ENCODE results near the gene DPH6. TPM values are rescaled to one million over a fixed set of nuclear protein-coding genes. Genes with fewer than 3 reads are reported as not detected.
"Not testable (repeated sequence)": the region's sequence is repeated elsewhere in the genome, so short reads cannot be mapped to it uniquely, and the experiment has no call there.

Gene DPH6
- polyA plus RNA-seq, 2 donors = 6.8 to 10.7 TPM

DNA sequence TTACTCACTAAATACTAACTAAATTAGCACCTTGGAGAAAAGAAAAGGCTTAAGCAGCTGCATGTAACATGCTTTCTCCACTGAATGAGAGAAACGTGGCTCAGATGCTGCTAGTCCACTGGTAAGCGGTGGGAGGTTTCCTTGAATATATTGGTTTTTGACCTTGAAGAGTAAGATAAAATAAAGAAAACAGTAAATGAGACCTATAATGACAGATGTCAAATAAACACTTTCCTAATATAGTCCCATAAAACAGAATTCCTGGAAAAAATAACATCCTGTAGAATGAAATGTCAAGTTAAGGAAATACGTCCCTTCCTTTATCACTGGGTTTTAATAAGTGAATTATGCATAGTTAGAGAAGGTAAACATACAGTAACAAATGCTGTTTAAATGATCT is 215.0 kb downstream of the DPH6 start:
- WGBS, 2 donors = 78 to 83% methylated on average over 3 of the region's 3 CpGs
- Histone ChIP-seq H3K27me3 (ENCODE audit: control insufficient read depth in 1 of 2, insufficient read depth in 2 of 2, low read length in 2 of 2) (no peaks in the 10 kb centered on the region), H3K36me3 (ENCODE audit: control insufficient read depth in 2 of 2, insufficient read depth in 2 of 2, low read length in 1 of 2) (no peaks in the 10 kb centered on the region), H3K4me1 (ENCODE audit: control insufficient read depth in 2 of 2, insufficient read depth in 2 of 2, low read length in 1 of 2) (no peaks in the 10 kb centered on the region), H3K27ac (ENCODE audit: low read depth in 2 of 2, low read length in 1 of 2) (no peak overlapping the region), H3K4me3 (ENCODE audit: low read depth in 1 of 2, low read length in 2 of 2) (no peak overlapping the region), H3K9me3 (ENCODE audit: control insufficient read depth in 2 of 2, insufficient read depth in 1 of 2, low read depth in 1 of 2, low read length in 1 of 2) (no peaks in the 10 kb centered on the region)

DNA sequence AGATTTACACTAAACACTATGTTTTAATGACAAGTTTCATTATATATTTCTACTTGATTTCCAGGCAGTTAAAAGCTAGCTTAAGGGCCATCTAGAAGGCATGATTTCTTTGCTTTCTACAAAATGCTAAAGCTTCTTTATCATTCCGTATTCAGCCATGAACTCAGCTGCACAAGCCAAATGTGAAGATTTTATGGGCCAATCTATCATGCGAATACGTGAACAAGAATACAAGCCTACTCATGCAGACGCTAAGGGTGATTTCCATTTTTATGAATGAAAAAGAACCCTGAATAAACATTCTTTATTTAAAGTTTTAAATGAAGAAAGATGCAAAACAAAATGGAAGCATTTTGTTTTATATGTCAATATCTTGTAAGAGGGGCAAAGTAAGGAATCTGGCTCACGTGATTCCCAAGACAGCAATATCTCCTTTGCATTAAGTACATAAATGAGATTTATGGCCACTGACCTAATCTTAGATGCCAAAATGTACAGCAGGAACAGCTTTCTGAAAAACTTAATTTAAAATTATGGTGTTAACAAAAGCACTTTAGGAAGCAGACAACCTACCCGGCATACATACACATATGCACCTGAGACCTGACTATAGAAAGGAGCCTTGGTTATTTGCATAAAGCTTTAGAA is 215.8 kb downstream of the DPH6 start:
- H3K36me3 ChIP-seq (ENCODE audit: control insufficient read depth in 2 of 2, insufficient read depth in 2 of 2, low read length in 1 of 2) = no peaks in the 10 kb centered on the region
- no peak overlapping the region for H3K4me3 ChIP-seq (ENCODE audit: low read depth in 1 of 2, low read length in 2 of 2)
- no peak overlapping the region for H3K27ac ChIP-seq (ENCODE audit: low read depth in 2 of 2, low read length in 1 of 2)
- H3K9me3 ChIP-seq (ENCODE audit: control insufficient read depth in 2 of 2, insufficient read depth in 1 of 2, low read depth in 1 of 2, low read length in 1 of 2) = no peaks in the 10 kb centered on the region
- no peaks in the 10 kb centered on the region for H3K27me3 ChIP-seq (ENCODE audit: control insufficient read depth in 1 of 2, insufficient read depth in 2 of 2, low read length in 2 of 2)
- no peaks in the 10 kb centered on the region for H3K4me1 ChIP-seq (ENCODE audit: control insufficient read depth in 2 of 2, insufficient read depth in 2 of 2, low read length in 1 of 2)
- 54 to 68% methylated on average over 6 of the region's 6 CpGs for WGBS, 2 donors

DNA sequence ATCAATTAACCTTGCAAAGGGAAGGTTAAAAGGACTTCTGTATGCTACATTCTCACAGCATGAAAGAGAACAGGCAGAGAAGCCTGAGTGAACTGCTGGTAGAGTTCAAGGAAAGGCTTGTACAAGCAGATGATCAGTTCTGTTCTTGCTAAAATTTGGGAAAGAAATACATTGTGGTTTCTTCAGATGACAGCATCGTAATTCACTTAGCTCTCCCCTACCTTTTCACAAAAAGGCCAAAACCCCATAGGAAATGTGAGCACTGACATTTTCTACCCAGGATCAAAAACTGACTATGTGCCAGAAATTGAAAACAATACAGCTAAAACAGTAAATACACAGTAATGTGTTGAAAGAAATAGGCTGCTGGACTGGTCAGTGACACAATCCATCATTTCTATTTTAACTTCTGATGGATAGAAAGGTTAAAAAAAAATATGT is 216.4 kb downstream of the DPH6 start:
- no peaks in the 10 kb centered on the region for H3K4me1 ChIP-seq (ENCODE audit: control insufficient read depth in 2 of 2, insufficient read depth in 2 of 2, low read length in 1 of 2)
- no peaks in the 10 kb centered on the region for H3K9me3 ChIP-seq (ENCODE audit: control insufficient read depth in 2 of 2, insufficient read depth in 1 of 2, low read depth in 1 of 2, low read length in 1 of 2)
- 40 to 64% methylated on average over 1 of the region's 1 CpG for WGBS, 2 donors
- H3K27me3 ChIP-seq (ENCODE audit: control insufficient read depth in 1 of 2, insufficient read depth in 2 of 2, low read length in 2 of 2) = no peaks in the 10 kb centered on the region
- H3K36me3 ChIP-seq (ENCODE audit: control insufficient read depth in 2 of 2, insufficient read depth in 2 of 2, low read length in 1 of 2) = no peaks in the 10 kb centered on the region
- H3K27ac ChIP-seq (ENCODE audit: low read depth in 2 of 2, low read length in 1 of 2) = no peak overlapping the region
- no peak overlapping the region for H3K4me3 ChIP-seq (ENCODE audit: low read depth in 1 of 2, low read length in 2 of 2)

DNA sequence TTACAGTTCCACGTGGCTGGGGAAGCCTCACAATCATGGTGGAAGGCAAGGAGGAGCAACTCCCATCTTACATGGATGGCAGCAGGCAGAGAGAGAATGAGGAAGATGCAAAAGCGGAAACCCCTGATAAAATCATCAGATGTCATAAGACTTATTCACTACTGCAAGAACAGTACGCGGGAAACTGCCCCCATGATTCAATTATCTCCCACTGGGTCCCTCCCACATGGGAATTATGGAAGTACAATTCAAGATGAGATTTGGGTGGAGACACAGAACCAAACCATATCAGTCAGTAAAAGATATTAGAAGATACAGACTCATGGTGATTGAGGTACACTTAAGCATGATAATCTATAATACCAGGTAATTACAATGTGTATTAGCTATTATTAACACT is 217.1 kb downstream of the DPH6 start:
- not testable (repeated sequence) for H3K4me1 ChIP-seq (ENCODE audit: control insufficient read depth in 2 of 2, insufficient read depth in 2 of 2, low read length in 1 of 2); H3K27me3 ChIP-seq (ENCODE audit: control insufficient read depth in 1 of 2, insufficient read depth in 2 of 2, low read length in 2 of 2); H3K27ac ChIP-seq (ENCODE audit: low read depth in 2 of 2, low read length in 1 of 2); H3K36me3 ChIP-seq (ENCODE audit: control insufficient read depth in 2 of 2, insufficient read depth in 2 of 2, low read length in 1 of 2); H3K4me3 ChIP-seq (ENCODE audit: low read depth in 1 of 2, low read length in 2 of 2); H3K9me3 ChIP-seq (ENCODE audit: control insufficient read depth in 2 of 2, insufficient read depth in 1 of 2, low read depth in 1 of 2, low read length in 1 of 2)
- 90 to 92% methylated on average over 4 of the region's 4 CpGs for WGBS, 2 donors

- 71 to 82% methylated on average over 2 of the region's 2 CpGs for WGBS, 2 donors
- no peak overlapping the region for H3K27ac ChIP-seq (ENCODE audit: low read depth in 2 of 2, low read length in 1 of 2)
- H3K4me3 ChIP-seq (ENCODE audit: low read depth in 1 of 2, low read length in 2 of 2) = no peak overlapping the region
- no peaks in the 10 kb centered on the region for H3K36me3 ChIP-seq (ENCODE audit: control insufficient read depth in 2 of 2, insufficient read depth in 2 of 2, low read length in 1 of 2)
- H3K4me1 ChIP-seq (ENCODE audit: control insufficient read depth in 2 of 2, insufficient read depth in 2 of 2, low read length in 1 of 2) = no peaks in the 10 kb centered on the region
- no peaks in the 10 kb centered on the region for H3K9me3 ChIP-seq (ENCODE audit: control insufficient read depth in 2 of 2, insufficient read depth in 1 of 2, low read depth in 1 of 2, low read length in 1 of 2)
- no peaks in the 10 kb centered on the region for H3K27me3 ChIP-seq (ENCODE audit: control insufficient read depth in 1 of 2, insufficient read depth in 2 of 2, low read length in 2 of 2)
These were observed 218.2 kb downstream of the DPH6 start for GRCh38 chr15:35327789-35328188.

DNA sequence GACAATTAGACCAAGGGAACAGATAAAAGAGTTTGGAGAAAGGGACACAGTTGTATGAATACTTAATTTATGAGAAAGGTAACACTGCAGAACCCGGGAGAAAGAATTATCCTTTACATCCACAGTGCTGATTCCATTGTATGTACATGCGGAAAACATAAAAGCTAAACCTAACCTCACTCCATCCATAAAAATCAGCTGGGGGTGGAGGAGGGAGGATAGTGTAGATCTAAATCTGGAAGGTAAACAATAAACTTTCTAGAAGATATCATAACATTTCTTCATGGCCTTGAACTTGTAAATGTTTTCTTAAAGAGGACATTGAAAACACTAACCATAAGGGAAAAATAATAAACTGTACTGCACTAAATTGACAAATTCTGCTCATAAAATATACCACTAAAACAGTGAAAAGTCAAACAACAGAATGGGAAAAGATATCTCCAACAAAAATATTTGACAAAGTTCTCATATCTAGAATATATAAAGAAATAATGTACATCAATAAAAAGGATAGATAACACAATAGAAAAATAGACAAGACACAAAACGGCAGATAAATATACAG is 220.5 kb downstream of the DPH6 start:
- no peaks in the 10 kb centered on the region for H3K4me1 ChIP-seq (ENCODE audit: control insufficient read depth in 2 of 2, insufficient read depth in 2 of 2, low read length in 1 of 2)
- H3K27me3 ChIP-seq (ENCODE audit: control insufficient read depth in 1 of 2, insufficient read depth in 2 of 2, low read length in 2 of 2) = no peaks in the 10 kb centered on the region
- no peak overlapping the region for H3K27ac ChIP-seq (ENCODE audit: low read depth in 2 of 2, low read length in 1 of 2)
- no peaks in the 10 kb centered on the region for H3K36me3 ChIP-seq (ENCODE audit: control insufficient read depth in 2 of 2, insufficient read depth in 2 of 2, low read length in 1 of 2)
- H3K4me3 ChIP-seq (ENCODE audit: low read depth in 1 of 2, low read length in 2 of 2) = no peak overlapping the region
- H3K9me3 ChIP-seq (ENCODE audit: control insufficient read depth in 2 of 2, insufficient read depth in 1 of 2, low read depth in 1 of 2, low read length in 1 of 2) = no peaks in the 10 kb centered on the region
- 84 to 91% methylated on average over 3 of the region's 3 CpGs for WGBS, 2 donors

GRCh38 chr15:35323141-35323540 is 222.8 kb downstream of the DPH6 start:
- Histone ChIP-seq H3K4me3 (ENCODE audit: low read depth in 1 of 2, low read length in 2 of 2) (no peak overlapping the region), H3K27me3 (ENCODE audit: control insufficient read depth in 1 of 2, insufficient read depth in 2 of 2, low read length in 2 of 2) (no peaks in the 10 kb centered on the region), H3K4me1 (ENCODE audit: control insufficient read depth in 2 of 2, insufficient read depth in 2 of 2, low read length in 1 of 2) (no peaks in the 10 kb centered on the region), H3K27ac (ENCODE audit: low read depth in 2 of 2, low read length in 1 of 2) (no peak overlapping the region), H3K36me3 (ENCODE audit: control insufficient read depth in 2 of 2, insufficient read depth in 2 of 2, low read length in 1 of 2) (no peaks in the 10 kb centered on the region), H3K9me3 (ENCODE audit: control insufficient read depth in 2 of 2, insufficient read depth in 1 of 2, low read depth in 1 of 2, low read length in 1 of 2) (no peaks in the 10 kb centered on the region)

DNA sequence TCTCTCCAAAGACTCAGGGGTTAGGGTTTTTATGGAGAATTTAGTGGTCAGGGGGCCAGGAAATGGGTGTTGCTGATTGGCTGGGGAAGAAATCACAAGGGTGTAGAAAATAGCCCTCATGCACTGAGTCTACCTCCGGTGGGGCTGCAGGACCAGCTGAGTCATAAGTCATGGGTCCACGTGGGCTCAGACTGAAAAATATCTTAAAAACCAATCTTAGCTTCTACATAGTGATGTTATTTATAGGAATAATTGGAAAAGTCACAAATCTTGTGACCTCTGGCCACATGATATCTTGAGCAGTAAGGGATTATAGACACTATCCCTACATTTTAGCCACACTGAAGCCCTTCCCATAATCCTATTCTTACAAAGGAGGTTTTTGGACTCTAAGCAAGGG is 224.0 kb downstream of the DPH6 start:
- no peak overlapping the region for H3K27ac ChIP-seq (ENCODE audit: low read depth in 2 of 2, low read length in 1 of 2)
- no peaks in the 10 kb centered on the region for H3K4me1 ChIP-seq (ENCODE audit: control insufficient read depth in 2 of 2, insufficient read depth in 2 of 2, low read length in 1 of 2)
- H3K9me3 ChIP-seq (ENCODE audit: control insufficient read depth in 2 of 2, insufficient read depth in 1 of 2, low read depth in 1 of 2, low read length in 1 of 2) = no peaks in the 10 kb centered on the region
- H3K4me3 ChIP-seq (ENCODE audit: low read depth in 1 of 2, low read length in 2 of 2) = no peak overlapping the region
- no peaks in the 10 kb centered on the region for H3K36me3 ChIP-seq (ENCODE audit: control insufficient read depth in 2 of 2, insufficient read depth in 2 of 2, low read length in 1 of 2)
- WGBS, 2 donors = 84 to 86% methylated on average over 2 of the region's 2 CpGs
- no peaks in the 10 kb centered on the region for H3K27me3 ChIP-seq (ENCODE audit: control insufficient read depth in 1 of 2, insufficient read depth in 2 of 2, low read length in 2 of 2)

GRCh38 chr15:35320911-35321310 is 225.1 kb downstream of the DPH6 start:
- Histone ChIP-seq H3K4me3 (ENCODE audit: low read depth in 1 of 2, low read length in 2 of 2) (no peak overlapping the region), H3K27ac (ENCODE audit: low read depth in 2 of 2, low read length in 1 of 2) (no peak overlapping the region), H3K27me3 (ENCODE audit: control insufficient read depth in 1 of 2, insufficient read depth in 2 of 2, low read length in 2 of 2) (no peaks in the 10 kb centered on the region)

More at GRCh38 chr15:35320911-35321310, 225.1 kb downstream of the DPH6 start:
- Histone ChIP-seq H3K4me1 (ENCODE audit: control insufficient read depth in 2 of 2, insufficient read depth in 2 of 2, low read length in 1 of 2) (no peaks in the 10 kb centered on the region), H3K9me3 (ENCODE audit: control insufficient read depth in 2 of 2, insufficient read depth in 1 of 2, low read depth in 1 of 2, low read length in 1 of 2) (no peaks in the 10 kb centered on the region), H3K36me3 (ENCODE audit: control insufficient read depth in 2 of 2, insufficient read depth in 2 of 2, low read length in 1 of 2) (no peaks in the 10 kb centered on the region)
